Fibroblast of the aortic adventitia (primary cell): Measurements from ENCODE around the gene STIMATE. TPM values are rescaled to one million over a fixed set of nuclear protein-coding genes. Genes with fewer than 3 reads are reported as not detected.

ENCODE experiments used
- DNase-seq: peaks from one replicate; pipeline ENCODE4 v3.0.0-alpha.2; 2010; ENCODE audit warnings: low read depth
- H3K4me3 ChIP-seq: 2 replicates; pipeline ENCODE4 v1.5.1; 2011; ENCODE audit warnings: low read depth, mild to moderate bottlenecking, control low read depth, low read length, moderate library complexity
- CTCF ChIP-seq: IDR thresholded peaks from 2 replicates; pipeline ENCODE4 v1.5.1; 2011; ENCODE audit warnings: mild to moderate bottlenecking, low read length, control low read depth, inconsistent platforms; ENCODE audit not compliant: insufficient read depth
- total RNA-seq: library from RNA; depleted of rRNA; stranded (reverse); fragments of >200 nt; gene quantifications from 2 replicates; pipeline ENCODE4 v1.2.3, GENCODE V29; 2012; ENCODE audit warnings: low replicate concordance

Gene STIMATE
- total RNA-seq, 1 donor = 13.1 TPM

DNA sequence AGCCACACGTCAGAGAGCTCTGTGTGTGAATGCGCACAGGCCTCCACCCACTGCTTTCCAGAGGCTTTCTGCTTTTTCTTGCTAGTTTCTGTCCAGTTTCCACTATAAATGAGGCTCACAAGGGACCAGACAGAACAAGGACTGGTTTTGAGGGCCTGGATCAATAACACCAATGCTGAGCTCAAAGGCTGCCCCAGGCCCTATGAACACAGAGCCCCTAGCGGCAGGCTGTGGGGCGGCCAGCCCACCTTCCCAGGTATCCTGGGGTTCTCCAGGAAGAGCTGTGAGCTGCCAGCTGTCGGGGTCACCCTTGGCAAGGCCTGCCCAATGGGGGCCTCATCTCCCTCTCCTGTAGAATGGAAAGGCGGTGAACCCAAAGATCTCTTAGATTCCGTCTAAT, 104.9 kb downstream of the STIMATE start:
- no peak for DNase-seq
- no peak for TF ChIP-seq CTCF

GRCh38 chr3:52791928-52792327, 105.4 kb downstream of the STIMATE start:
- TF ChIP-seq CTCF = no peak
- DNase-seq = no peak
- no peak overlapping the region for H3K4me3 ChIP-seq

More for the DNA sequence above, 104.9 kb downstream of the STIMATE start:
- no peak overlapping the region for H3K4me3 ChIP-seq

DNA sequence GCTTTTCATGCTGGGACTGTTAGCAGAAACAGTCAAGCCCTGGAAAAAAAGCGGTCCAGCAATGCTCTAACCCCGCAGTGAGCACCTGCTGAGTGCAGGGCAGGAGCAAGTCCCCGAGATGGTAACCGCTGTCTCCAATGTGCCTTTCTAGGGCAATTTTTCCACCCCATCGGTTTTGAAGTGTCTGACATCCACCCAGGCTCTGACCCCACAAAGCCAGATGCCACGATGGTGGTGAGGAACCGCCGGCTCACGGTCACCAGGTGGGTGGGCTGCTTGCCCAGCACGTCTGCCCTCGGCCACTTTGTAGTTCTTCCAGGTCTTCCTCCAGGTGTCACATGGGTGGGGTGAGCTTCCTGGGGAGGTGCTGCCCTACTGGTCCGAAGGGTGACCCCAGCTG, 106.0 kb downstream of the STIMATE start:
- no peak overlapping the region for H3K4me3 ChIP-seq
- TF ChIP-seq CTCF = no peak
- DNase-seq = no peak

DNA sequence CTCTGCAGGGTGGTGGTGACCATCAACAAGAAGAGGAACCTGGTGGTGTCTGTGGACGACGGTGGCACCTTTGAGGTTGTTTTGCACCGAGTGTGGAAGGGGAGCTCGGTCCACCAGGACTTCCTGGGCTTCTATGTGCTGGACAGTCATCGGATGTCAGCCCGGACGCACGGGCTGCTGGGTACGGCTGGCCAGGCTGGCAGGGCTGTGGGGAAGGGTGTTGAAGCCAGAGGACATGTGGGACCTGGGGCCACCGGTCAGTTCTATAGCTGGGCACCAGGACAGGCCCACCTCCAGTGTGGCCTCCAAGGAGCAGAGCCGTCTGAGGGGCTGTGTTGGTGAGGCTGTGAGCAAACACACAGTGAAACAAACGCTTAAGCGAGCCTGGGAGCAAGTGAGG, 106.6 kb downstream of the STIMATE start:
- no peak overlapping the region for H3K4me3 ChIP-seq
- no peak for DNase-seq
- no peak for TF ChIP-seq CTCF

DNA sequence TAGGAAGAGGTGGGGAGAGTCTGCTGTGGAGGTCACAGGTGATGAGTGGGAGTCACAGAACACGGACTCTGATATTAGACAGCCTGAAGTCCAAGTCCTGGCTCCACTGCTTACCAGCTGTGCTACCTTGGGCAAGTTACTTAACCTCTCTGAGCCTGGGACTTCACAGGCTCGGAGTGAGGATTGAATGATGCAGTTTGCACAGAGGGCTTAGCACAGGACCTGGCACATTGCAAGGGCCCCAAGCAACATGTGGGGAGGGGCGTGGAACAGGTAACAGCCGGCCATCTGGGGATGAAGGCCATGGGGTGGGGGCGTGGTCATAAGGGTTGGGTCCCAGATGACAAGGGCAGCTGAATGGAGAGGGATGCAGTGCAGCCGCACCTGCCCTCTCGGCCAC, 107.0 kb downstream of the STIMATE start:
- no peak for TF ChIP-seq CTCF
- no peak for DNase-seq
- H3K4me3 ChIP-seq = no peak overlapping the region

DNA sequence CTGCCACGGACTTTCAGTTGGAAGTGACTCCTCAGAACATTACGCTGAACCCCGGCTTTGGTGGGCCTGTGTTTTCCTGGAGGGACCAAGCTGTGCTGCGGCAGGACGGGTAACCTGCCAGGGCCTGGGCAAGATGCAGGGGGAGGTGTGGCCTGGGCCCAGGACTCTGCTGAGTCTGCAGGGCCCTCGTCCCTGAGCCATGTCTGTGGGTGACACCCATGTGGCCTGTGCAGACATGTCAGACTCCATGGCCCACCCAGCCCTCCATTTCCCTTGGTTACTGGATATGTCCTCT, 107.7 kb downstream of the STIMATE start:
- TF ChIP-seq CTCF = no peak
- DNase-seq = no peak
- no peak overlapping the region for H3K4me3 ChIP-seq

DNA sequence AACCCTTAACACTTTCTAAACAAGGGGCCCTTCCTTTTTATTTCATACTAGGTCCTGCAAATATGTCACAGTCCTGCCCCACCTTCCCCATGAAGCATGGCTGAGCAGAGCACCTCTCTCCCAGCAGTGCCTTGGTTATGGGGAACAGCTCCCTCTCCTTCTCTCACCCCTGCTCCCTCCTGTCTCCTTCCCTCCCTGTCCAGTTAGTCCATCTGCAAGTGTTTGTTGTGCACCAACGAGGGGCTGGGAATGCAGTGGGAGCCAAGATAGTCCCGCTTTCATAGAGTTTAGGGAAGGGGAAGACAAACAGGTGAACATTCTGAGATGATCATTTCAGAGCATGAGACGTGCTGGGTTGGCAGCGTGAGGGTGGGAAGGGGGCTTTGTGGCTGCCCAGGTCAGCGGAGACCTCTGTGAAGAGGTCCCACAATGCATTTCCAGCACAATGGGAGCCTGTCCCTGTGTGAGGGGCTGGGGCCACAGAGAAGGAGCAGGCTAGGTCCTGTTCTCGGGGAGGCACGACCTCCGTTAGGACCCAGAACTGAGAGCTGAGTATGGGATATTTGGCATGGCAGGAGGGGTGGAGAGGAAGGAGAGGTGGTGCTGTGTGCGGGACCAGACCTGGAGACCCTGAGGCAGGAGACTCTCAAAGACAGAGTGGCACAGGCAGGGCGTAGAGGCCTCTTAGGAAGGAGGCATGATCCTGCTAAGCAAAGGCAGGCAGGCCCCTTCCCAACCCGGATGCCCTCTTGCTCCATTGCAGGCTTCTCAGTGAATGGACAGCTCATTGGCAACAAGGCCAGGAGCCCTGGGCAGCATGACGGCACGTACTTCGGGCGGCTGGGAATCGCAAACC, 108.2 kb downstream of the STIMATE start:
- DNase-seq = no peak
- TF ChIP-seq CTCF = no peak
- no peak overlapping the region for H3K4me3 ChIP-seq
